GM12873 (cell line): ENCODE data around the gene USP22.

Experiments
- TF ChIP-seq, protein P1 (sequence below): IDR thresholded peaks from 2 replicates; pipeline ENCODE4 v1.5.1; 2012; ENCODE audit warnings: low read depth, mild to moderate bottlenecking, moderate library complexity, low read length, control low read depth; ENCODE audit not compliant: insufficient read depth; ENCODE audit errors: missing control alignments

USP22 gene

DNA sequence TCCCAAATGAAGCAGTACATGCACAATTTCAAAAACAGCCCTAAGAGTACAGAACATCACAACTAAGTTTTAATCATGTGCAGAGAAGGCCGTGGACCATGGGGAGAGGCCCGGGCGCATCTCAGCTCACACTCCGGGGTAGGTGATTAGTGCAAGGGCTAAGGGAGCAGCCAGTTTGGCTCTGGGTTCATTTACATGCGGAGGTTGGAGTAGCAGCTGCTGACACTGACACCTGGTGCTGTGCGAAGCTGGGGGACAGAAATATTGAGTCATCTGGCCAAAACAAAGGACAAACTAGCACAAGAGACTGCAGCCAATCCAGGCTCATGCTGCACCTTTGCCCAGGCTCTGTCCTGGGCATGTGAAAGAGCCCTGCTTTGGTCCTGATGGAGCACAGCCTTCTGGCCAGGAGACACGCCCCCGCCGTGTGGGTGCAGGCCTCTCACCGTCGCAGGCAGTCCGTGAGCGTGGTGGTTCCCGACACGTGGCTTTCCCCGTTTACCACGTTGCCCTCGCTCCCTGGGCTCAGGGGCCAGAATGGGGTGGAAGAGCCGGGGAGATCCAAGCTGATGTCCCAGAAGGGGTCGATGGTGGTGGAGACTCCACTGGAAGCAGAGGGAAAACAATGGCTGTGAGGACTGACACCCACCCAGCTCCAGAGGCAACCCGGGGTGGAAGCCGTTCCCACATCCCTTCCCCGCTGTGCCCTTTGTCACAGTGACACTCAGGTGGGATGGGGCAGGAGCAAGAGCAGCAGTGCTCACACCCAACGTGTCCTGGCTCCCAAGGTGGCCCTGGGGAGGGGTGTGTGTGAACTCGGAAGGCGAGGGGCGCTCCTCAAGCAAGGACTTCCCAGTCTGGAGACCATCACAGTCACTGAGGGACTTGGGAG is 31.9 kb downstream of the USP22 start:
- TF ChIP-seq, protein P1, sequence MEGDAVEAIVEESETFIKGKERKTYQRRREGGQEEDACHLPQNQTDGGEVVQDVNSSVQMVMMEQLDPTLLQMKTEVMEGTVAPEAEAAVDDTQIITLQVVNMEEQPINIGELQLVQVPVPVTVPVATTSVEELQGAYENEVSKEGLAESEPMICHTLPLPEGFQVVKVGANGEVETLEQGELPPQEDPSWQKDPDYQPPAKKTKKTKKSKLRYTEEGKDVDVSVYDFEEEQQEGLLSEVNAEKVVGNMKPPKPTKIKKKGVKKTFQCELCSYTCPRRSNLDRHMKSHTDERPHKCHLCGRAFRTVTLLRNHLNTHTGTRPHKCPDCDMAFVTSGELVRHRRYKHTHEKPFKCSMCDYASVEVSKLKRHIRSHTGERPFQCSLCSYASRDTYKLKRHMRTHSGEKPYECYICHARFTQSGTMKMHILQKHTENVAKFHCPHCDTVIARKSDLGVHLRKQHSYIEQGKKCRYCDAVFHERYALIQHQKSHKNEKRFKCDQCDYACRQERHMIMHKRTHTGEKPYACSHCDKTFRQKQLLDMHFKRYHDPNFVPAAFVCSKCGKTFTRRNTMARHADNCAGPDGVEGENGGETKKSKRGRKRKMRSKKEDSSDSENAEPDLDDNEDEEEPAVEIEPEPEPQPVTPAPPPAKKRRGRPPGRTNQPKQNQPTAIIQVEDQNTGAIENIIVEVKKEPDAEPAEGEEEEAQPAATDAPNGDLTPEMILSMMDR: no peak

DNA sequence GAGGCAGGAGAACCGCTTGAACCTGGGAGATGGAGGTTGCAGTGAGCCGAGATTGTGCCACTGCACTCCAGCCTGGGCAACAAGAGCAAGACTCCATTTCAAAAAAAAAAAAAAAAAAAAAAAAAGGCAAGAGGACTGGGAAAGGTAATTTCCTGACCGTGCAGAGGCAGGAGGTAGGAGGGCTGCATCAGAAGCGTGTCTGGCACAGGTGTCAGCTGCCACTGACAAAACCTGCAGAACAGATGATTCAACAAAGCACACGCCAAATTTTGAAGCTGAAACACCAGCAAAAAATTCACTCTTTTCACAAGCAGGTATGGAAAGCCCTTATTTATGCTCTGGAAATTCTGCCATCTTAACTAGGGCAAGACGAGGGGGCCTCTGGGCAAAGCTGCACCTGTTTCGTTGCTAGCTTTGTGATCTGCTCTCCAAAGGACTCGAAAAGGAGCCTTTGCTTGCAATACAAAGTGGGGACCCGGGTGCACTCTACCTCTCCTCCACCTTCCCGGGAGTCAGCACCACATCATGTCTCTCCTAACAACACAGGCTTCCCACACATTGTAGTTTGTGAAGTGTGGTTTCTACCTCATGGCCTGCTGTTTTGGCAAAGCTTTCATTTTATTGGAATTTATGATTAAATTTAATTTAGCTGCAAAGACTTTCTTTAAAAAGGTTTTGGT is 33.7 kb downstream of the USP22 start:
- TF ChIP-seq, protein P1: no peak

DNA sequence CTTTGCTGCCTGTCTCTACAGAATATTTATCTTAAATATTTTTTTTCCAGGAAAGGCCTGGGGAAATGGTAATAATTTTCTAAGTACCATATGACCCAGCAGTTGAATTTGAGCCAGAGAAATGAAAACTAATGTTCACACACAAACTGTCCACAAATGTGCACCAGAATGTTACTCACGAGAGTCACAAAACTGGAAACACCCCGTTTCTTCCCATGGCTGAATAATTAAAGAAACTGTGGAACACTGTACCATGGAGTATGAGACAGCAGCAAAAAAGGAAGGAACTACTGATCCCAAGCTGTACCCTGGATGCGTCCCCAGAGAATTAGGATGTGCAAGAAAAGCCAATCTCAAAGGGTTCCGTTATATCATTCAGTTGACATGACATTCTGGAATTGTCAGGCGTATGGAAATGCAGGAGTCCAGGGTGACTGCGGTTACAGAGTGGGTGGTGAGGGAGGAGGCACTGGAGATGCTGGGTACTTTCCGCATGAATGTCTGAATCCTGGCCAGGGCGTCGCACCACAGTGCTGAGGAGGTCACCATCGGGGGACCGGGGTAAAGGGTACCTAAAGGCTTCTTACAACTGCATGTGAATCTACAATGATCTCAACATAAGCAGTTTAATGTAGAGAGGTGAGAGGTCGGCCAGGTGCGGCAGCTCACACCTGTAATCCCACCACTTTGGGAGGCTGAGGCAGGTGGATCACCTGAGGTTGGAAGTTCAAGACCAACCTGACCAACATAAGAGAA is 34.5 kb downstream of the USP22 start:
- TF ChIP-seq, protein P1: no peak

DNA sequence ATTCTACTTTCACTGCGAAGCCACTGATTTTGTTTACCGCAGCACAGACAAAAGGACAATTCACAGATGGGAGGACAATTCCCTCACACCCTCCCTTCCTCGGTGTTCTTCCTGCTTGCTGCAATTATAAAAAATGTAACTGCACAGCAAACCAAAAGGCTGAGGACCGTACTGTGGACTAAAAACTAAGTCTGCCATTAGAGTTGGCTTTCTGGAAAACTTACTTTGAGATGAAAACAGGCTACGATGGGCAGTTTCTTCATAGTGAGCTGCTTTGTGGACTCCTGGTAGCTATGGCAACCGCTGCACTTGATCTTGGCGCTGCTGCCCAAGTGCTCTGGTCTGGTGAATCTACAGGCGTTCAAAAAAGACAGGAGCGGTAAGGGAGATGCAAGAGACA is 35.2 kb downstream of the USP22 start:
- TF ChIP-seq, protein P1: no peak

DNA sequence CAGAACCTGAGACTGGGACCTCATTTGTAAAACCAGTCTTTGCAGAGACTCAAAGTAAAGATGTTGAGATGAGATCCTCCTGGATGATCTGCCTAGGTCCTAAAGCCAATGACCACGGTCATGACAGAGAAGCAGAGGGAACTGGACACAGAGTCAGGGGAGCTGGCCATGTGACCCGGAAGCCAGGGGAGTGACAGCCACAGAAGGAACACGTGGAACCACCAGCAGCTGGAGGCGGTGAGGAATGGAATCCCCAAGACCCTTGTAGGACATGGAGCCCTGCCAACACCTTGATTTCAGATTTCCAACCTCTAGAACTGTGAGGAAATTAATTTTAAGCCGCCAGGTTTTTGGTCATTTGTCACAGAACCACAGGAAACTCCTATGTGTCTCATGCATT is 37.0 kb downstream of the USP22 start:
- TF ChIP-seq, protein P1: no peak

DNA sequence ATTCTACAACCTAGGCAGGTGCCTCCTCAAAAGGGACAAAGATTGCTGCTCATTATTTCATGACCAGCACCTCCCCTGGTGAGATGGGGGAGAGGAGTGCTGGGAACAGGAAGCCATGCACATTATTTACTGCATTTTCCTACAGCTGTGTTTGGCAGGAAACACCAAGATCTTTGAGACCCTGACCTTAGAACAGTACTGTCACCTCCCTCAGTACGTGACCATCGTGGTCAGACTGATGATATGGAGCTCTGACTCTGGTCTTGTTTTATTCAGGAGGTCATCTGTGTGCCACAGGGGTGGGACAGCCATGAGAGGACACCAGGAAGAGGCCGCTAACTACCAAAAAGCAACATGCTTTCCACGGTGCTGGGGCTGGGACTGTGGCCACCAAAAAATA is 37.4 kb downstream of the USP22 start:
- TF ChIP-seq, protein P1: no peak
